HG03025 (cell line): ENCODE results near the gene IL17B.
"Not testable (repeated sequence)": the region's sequence is repeated elsewhere in the genome, so short reads cannot be mapped to it uniquely, and the experiment has no call there.

Source experiments
- ATAC-seq: cut with Tn5 transposase; IDR thresholded peaks from one replicate; pipeline ENCODE4 v1.9.1; 2021; ENCODE audit warnings: mild to moderate bottlenecking, moderate library complexity; ENCODE audit not compliant: unreplicated experiment, low FRiP score

Gene IL17B

GRCh38 chr5:149403923-149404745 lies 25.0 kb upstream of the IL17B start:
- ATAC-seq, result no peak

DNA sequence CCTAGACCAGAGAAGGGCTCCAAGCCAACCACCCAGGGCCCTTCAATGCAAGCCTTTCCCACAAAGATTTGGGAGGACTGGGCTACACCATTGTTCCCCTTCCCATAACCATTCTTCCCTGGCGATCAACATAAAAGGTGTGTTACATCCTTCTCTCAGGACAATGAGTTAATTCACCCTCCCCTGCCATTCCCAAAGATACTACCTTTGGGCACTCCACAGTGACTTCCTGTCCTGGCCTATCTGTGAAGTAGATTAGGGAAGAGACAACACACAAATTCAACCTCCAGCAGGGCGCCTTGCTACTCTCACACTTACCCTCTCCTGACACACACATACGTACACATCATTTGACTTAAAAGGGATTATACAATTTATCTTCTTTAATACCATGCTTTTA lies 23.2 kb upstream of the IL17B start:
- ATAC-seq, result no peak

DNA sequence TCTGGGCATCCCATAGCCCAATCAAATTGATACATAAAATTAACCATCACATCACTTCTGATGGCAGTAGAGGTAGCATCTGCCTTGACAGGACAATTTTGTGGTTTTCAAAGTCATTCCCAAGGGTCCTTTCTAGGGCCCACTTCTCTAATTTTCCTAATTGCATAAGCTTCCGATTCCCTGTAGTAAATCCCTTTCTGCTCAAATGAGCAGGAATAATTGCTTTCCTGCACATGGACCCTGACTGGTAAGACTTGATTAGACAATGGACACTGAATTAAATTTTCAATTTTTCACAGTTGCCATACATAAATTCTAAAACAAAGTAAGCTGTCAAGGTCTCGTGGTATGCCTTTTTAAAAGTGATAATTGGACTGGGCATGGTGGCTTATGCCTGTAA lies 22.0 kb upstream of the IL17B start:
- ATAC-seq, result no peak

- no peak for ATAC-seq
Observed at GRCh38 chr5:149400304-149400703, 21.2 kb upstream of the IL17B start.

DNA sequence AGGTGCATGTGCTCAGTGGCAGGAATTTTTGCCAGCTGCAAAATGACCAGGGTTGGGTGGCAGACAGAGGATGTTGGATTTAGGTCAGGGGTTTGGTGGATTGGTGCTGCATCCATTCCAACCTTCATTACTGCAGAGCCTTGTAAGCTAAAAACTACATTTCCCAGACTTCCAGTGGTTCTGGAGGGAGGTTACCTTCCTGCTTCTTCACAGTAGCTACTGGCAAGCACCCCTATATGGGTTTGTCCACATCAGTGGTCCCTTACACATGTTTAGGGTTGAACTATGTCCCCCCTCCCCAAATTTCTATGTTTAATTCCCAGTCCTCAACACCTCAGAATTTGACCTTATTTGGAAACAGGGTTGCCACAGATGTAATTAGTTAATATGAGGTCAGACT lies 20.7 kb upstream of the IL17B start:
- ATAC-seq, result no peak

GRCh38 chr5:149398747-149399266 lies 19.7 kb upstream of the IL17B start:
- ATAC-seq, result not testable (repeated sequence)

- no peak for ATAC-seq
Observed at GRCh38 chr5:149397530-149397929, 18.4 kb upstream of the IL17B start.

DNA sequence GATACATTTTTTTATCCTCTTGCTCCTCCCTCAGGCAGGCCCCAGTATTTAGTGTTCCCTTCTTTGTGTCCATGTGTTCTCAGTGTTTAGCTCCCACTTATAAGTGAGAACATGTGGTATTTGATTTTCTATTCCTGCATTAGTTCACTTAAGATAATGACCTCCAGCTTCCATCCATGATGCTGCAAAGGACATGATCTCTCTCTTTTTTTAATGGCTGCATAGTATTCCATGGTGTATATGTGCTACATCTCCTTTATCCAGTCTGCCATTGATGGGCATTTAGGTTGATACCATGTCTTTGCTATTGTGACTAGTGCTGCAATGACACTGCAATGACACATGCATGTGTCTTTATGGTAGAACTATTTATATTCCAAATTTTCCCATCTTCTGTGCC lies 15.9 kb upstream of the IL17B start:
- ATAC-seq, result not testable (repeated sequence)

GRCh38 chr5:149392718-149393117 lies 13.6 kb upstream of the IL17B start:
- no peak for ATAC-seq

DNA sequence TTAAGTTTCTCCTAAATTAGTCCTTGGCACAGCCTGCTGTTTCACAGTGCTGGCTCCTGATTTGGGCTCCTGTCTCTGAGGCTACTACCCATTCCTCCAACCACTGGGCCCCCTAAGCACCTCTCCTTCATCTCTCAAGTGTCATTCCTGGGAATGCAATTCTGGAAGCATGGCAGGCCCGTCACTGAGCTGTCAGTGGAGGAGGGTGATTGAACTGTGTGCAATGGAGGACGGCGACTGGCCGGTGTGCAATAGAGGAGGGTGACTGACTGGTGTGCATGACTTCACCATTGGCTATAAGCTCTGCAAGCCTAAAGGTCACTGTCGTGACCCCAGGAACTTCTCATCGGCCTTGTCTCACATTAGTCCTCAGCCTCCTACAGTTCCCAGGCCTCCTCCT lies 12.4 kb upstream of the IL17B start:
- ATAC-seq, result no peak

GRCh38 chr5:149391076-149391475 lies 12.0 kb upstream of the IL17B start:
- ATAC-seq, result not testable (repeated sequence)

DNA sequence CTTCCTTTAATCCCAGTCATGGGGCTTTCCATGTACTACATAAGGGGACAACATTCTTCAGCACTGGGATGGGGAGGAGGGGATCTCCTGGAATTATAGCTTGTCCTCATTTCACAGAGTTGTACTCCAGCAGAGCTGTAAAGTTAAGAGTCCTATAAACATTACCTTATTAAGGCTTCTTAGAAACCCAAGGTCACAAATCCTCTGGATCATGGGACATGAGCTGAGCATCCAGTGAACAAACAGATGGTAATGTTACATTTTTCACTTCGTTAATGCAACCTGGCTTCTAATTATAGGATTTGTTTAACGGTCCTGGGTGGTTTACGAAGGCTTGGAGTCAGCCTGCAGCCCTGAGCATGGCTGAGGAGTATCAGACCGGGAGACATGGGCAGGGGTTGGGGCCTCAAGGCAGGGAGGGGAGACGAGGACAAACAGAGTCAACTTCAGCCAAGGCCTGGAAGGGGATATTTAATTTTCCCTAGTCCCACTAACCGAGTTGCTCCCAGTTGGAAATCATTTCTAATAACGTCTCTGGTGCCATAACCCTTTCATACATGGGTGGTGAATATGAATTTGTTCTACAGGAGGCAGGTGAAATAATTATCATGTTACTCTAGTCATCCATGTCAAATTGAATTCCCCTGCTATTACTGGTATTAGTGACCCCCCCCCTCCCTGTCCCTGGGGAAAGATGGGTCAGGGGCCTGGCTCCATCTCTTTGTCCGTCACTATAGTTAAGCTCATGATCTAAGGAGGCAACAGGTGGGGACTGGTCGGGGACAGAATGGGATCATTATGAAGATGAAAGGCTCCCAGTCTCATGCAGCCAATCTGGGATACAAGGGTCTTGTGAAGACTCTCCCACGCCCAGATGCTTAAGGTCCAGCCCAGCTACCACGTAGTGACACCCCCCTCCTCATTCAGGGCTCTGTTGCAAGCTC lies 10.7 kb upstream of the IL17B start:
- no peak for ATAC-seq

DNA sequence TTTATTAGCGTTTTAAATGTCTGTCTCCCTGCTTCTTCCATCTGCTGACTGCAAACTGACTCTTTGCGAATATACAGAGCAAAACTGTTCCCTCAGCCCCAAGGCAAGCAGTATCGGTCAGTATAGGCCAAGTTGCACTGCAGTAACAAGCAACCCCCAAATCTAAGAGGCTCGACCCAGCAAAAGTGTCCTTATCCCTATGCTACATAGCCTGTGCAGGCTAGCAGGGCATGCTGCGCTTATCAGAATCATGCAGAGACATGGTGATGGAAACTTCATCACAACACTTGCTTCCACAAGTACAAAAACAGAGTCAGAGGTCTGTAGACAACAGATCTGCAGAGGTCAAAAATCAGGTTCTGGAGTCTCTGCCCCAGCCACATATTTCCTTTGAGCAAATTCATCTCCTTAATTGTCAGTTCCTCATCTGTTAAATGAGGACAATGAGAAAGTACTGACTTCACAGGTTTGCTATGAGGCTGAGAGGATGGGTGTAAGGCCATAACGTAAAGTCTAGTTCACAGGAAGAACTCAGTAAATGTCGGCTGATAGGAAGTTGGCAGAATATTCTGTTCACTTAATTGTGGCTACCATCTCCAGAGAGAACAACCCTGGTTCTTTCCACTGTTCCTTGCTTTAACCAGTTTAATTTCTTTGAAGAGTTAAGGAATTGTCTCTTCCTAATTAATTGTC lies 9.6 kb upstream of the IL17B start:
- ATAC-seq, result no peak

DNA sequence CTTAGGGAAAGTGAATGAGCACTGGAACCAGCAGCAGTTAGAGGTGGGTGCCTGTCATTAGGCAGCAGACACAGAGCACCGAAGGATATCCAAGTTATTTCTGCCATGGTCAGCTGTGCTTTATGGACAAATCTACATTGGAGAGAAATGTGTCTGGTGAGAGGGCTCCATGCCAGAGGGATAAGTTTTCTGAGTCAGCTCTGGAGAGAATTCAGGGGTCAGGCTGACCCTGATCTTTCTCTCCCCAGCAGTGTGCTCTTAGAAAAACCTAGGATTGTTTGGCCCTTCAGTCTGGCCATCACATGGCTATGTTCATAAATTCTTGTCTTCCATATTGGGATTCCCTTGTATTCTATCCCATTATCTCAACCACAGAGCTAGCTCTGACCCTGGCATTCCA lies 8.9 kb upstream of the IL17B start:
- ATAC-seq, result no peak

- no peak for ATAC-seq
Observed at GRCh38 chr5:149387081-149387631, 8.1 kb upstream of the IL17B start.

GRCh38 chr5:149386166-149386565 lies 7.1 kb upstream of the IL17B start:
- no peak for ATAC-seq

GRCh38 chr5:149383399-149383798 lies 4.3 kb upstream of the IL17B start:
- no peak for ATAC-seq

DNA sequence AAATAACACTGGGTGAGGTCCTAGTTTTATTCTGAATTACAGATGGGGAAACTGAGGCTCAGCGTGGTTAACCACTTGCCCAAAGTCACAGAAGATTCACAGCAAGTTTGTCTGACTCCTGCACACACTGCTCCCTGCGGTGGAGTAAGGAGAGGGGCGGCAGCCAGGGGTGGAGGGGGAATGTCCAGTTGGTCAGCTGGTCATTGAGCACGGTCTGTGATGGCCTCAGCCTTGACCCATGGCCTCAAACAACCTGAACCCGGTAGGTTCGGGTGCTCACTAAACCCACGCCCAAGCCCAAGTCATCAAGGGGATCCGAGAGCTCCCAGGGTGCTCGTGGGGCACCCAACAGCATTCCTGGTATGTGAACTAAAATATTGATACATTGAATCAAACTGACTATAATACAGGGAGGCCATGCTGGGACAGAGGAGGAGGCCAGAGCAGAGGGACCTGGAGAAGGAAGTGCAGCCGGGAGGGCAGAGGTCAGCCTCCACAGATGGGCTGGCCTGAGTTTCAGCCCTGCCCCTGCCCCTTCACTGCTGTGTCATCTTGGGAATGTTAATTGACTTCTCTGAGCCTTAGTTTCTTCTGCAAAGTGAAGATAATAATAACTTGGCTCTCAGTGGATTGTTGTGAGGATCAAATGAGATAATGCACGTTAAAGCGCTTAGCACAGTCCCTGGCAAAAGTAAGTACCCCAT lies 3.6 kb upstream of the IL17B start:
- ATAC-seq, result no peak

- no peak for ATAC-seq
Observed at GRCh38 chr5:149381986-149382338, 2.9 kb upstream of the IL17B start.
